ENCODE data around the gene DGKB. TPM values are rescaled to one million over a fixed set of nuclear protein-coding genes. Genes with fewer than 3 reads are reported as not detected.

Gene DGKB
- polyA plus RNA-seq, 2 of the 4 experiments (the other 2 are of a cell fraction): 0.01 TPM; not detected in 1

GRCh38 chr7:14786314-14786895, 116.1 kb downstream of the DGKB start (continued):
- TF ChIP-seq HOXA7 (CRISPR knock-in tag; IDR thresholded peaks at IDR 0.05): no peak
- TF ChIP-seq POLR2AphosphoS2 (conservative IDR thresholded peaks at IDR 0.05; ENCODE audit: low read length): no peak
- TF ChIP-seq CHD4 (IDR thresholded peaks at IDR 0.05; ENCODE audit: borderline replicate concordance): no peak
- no peak for TF ChIP-seq CBX2 (IDR thresholded peaks at IDR 0.05; ENCODE audit: borderline replicate concordance, low read depth)

DNA sequence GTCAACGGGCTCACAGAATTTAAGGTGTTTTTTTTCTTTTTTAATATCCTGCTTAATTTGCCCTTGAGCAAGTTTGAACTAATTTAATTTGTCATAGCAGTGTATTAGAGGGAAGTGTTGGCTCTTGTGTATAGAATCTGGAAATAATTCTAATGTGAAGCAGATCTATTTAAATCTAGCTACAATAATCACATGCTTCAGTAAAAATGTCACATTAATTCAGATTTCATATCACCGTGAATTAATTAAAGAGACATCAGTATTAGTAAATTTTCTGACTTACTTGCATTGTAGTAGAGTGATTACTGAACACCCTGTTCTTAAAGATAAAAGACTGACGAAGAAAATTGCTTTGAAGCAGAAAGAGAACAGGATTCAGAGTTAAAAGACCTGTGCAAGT, 124.7 kb downstream of the DGKB start:
- no peak for DNase-seq (ENCODE audit: low read depth in 1 of 2, low spot score in 1 of 2)
- H3K4me3 ChIP-seq: no peak overlapping the region
- ChIA-PET CTCF (no interaction called here), POLR2A (no interaction called here)
- FAIRE-seq: no peak
- WGBS (ENCODE audit: missing lambda C conversion rate): 4% methylated on average over 3 of the region's 3 CpGs
- no peak overlapping the region for H3K27ac ChIP-seq
- TF ChIP-seq ZSCAN20 (CRISPR knock-in tag; IDR thresholded peaks at IDR 0.05) (no peak), HES2 (IDR thresholded peaks at IDR 0.05) (no peak), SREBF2 (IDR thresholded peaks at IDR 0.05) (no peak), ZC3H11A (IDR thresholded peaks at IDR 0.05) (no peak)
- H3K4me1 ChIP-seq: no peaks in the 10 kb centered on the region
- no peak overlapping the region for H3K4me2 ChIP-seq
- no peak for ATAC-seq
- H3K9me3 ChIP-seq: peaks cover 11% of the 10 kb centered on the region; the same call in 1 of the 3 replicates

- no peaks in the 10 kb centered on the region for H3K4me1 ChIP-seq
- no peak overlapping the region for H3K4me3 ChIP-seq
- no peak overlapping the region for H3K4me2 ChIP-seq
- DNase-seq (ENCODE audit: low read depth in 1 of 2, low spot score in 1 of 2) (no peak), FAIRE-seq (no peak), ATAC-seq (no peak)
- ChIA-PET CTCF (no interaction called here), POLR2A (no interaction called here)
- 10% methylated on average over 2 of the region's 2 CpGs for WGBS (ENCODE audit: missing lambda C conversion rate)
- peaks cover 11% of the 10 kb centered on the region; the same call in 1 of the 3 replicates for H3K9me3 ChIP-seq
- no peak for TF ChIP-seq TP53 (CRISPR knock-in tag; IDR thresholded peaks at IDR 0.05)
- TF ChIP-seq ZFP36 (IDR thresholded peaks at IDR 0.05; ENCODE audit: borderline replicate concordance, partially characterized antibody): peak; percentile 17
- no peak overlapping the region for H3K27ac ChIP-seq
Observed at GRCh38 chr7:14776266-14776665, 126.3 kb downstream of the DGKB start.

- FAIRE-seq (no peak), ATAC-seq (no peak), DNase-seq (ENCODE audit: low read depth in 1 of 2, low spot score in 1 of 2) (no peak)
- TF ChIP-seq ZSCAN20 (CRISPR knock-in tag; IDR thresholded peaks at IDR 0.05) (no peak), PHF8 (IDR thresholded peaks at IDR 0.05; ENCODE audit: borderline replicate concordance, low read depth) (no peak), CEBPB (IDR thresholded peaks at IDR 0.05) (no peak), ZNF302 (CRISPR knock-in tag; IDR thresholded peaks at IDR 0.05) (no peak), SMC3 (IDR thresholded peaks at IDR 0.05) (no peak), JUN (IDR thresholded peaks at IDR 0.05) (no peak), HOXB13 (CRISPR knock-in tag; IDR thresholded peaks at IDR 0.05; ENCODE audit: low read depth) (no peak), E2F6 (IDR thresholded peaks at IDR 0.05; ENCODE audit: borderline replicate concordance, low read depth) (no peak), EHF (CRISPR knock-in tag; IDR thresholded peaks at IDR 0.05) (no peak), SREBF2 (IDR thresholded peaks at IDR 0.05) (no peak), RFX5 (IDR thresholded peaks at IDR 0.05) (no peak), EP300 (IDR thresholded peaks at IDR 0.05) (no peak), NPAS2 (CRISPR knock-in tag; IDR thresholded peaks at IDR 0.05; ENCODE audit: borderline replicate concordance) (no peak)
- TF ChIP-seq, protein P1, sequence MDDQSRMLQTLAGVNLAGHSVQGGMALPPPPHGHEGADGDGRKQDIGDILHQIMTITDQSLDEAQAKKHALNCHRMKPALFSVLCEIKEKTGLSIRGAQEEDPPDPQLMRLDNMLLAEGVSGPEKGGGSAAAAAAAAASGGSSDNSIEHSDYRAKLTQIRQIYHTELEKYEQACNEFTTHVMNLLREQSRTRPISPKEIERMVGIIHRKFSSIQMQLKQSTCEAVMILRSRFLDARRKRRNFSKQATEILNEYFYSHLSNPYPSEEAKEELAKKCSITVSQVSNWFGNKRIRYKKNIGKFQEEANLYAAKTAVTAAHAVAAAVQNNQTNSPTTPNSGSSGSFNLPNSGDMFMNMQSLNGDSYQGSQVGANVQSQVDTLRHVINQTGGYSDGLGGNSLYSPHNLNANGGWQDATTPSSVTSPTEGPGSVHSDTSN (IDR thresholded peaks at IDR 0.05): no peak
- Histone ChIP-seq H3K4me1 (no peaks in the 10 kb centered on the region), H3K4me2 (no peak overlapping the region), H3K27ac (no peak overlapping the region), H3K4me3 (no peak overlapping the region), H3K9me3 (peaks cover 11% of the 10 kb centered on the region; the same call in 1 of the 3 replicates)
- ChIA-PET POLR2A (no interaction called here), CTCF (no interaction called here)
- whole genome bisulfite sequencing (ENCODE audit: missing lambda C conversion rate): 40% methylated on average over 2 of the region's 2 CpGs
Observed at GRCh38 chr7:14773729-14774271, 128.8 kb downstream of the DGKB start.

Data from A549 (cell line).